K562 (cell line): ENCODE measurements around the gene AIF1L. TPM values are rescaled to one million over a fixed set of nuclear protein-coding genes. Genes with fewer than 3 reads are reported as not detected.

Experiments used
- ATAC-seq: fragments of 200-7000 bp; cut with Tn5 transposase; 3 replicates; pipeline ENCODE4 v1.9.1; 2020; ENCODE audit warnings: moderate library complexity
- BruUV-seq: library from RNA; stranded (reverse); fragments of 400-500 nt; replicated peaks from 2 replicates; lab custom pipeline; 2021; lab: Mats Ljungman, UMichigan
- CTCF ChIA-PET: fragments of 300-600 bp; formaldehyde crosslinking; extraction: SDS; loops from one replicate; lab custom pipeline; 2021; ENCODE audit warnings: low intra/inter-chr PET ratio; lab: Yijun Ruan, JAX
- POLR2A ChIA-PET: fragments of 300-600, 350-650 bp; sonication (Branson Sonifier 250); formaldehyde crosslinking; extraction: SDS; loops from one replicate; lab custom pipeline; 2021; ENCODE audit warnings: antibody characterized with exemption, inconsistent platforms; lab: Yijun Ruan, JAX
- DNase-seq, 4 experiments: peaks; one replicate each; pipeline versions ENCODE4 v3.0.0 to v3.0.0-alpha.2; 2011 to 2018; ENCODE audit warnings: low spot score in 3 of 4, mixed read lengths in 3 of 4; ENCODE audit errors: extremely low read depth in 1 of 4
- FAIRE-seq: peaks from 2 replicates; lab custom pipeline; 2011; peaks lifted over from hg19 to GRCh38; lab: Jason Lieb, UNC
- H2AFZ ChIP-seq: 2 replicates; pipeline ENCODE4 v1.6.0; 2011; ENCODE audit warnings: low read depth, low read length, control low read depth, inconsistent platforms
- H3K27ac ChIP-seq: fragments of 200-600 bp; 3 replicates; pipeline ENCODE4 v1.8.0; 2011; ENCODE audit warnings: low read depth, mild to moderate bottlenecking, control low read depth, inconsistent platforms, low read length, moderate library complexity, mixed read lengths; ENCODE audit errors: extremely low read depth
- H3K27me3 ChIP-seq, 2 experiments: fragments of 300-600 bp in 1 of 2; 2 replicates in 1 of 2; 3 replicates in 1 of 2; pipeline versions ENCODE4 v1.6.0 to v1.8.0; 2011; ENCODE audit warnings: inconsistent platforms in 2 of 2, low read length in 2 of 2, mild to moderate bottlenecking in 1 of 2, mixed read lengths in 1 of 2, moderate library complexity in 1 of 2; ENCODE audit not compliant: control insufficient read depth in 2 of 2, insufficient read depth in 2 of 2
- H3K36me3 ChIP-seq: fragments of 300-600 bp; 3 replicates; pipeline ENCODE4 v1.8.0; 2011; ENCODE audit warnings: mild to moderate bottlenecking, low read length, inconsistent platforms; ENCODE audit not compliant: control insufficient read depth, insufficient read depth
- H3K4me1 ChIP-seq, 2 experiments: fragments of 200-600 bp in 1 of 2; replicated peaks in 1 of 2; 2 replicates in 1 of 2; 3 replicates in 1 of 2; pipeline versions ENCODE4 v1.5.1 to v1.8.0; 2011; ENCODE audit warnings: inconsistent platforms in 2 of 2, low read length in 2 of 2, mild to moderate bottlenecking in 1 of 2, mixed read lengths in 1 of 2, moderate library complexity in 1 of 2; ENCODE audit not compliant: control insufficient read depth in 2 of 2, insufficient read depth in 2 of 2
- H3K4me2 ChIP-seq: 2 replicates; pipeline ENCODE4 v1.6.1; 2011; ENCODE audit warnings: low read length, control low read depth, inconsistent platforms, mixed read lengths; ENCODE audit not compliant: insufficient read depth
- H3K4me3 ChIP-seq: fragments of 200-600 bp; sonication (generic), shearing (Covaris generic); 2 replicates; pipeline ENCODE4 v1.5.1; 2016; ENCODE audit warnings: control low read depth, inconsistent platforms
- H3K79me2 ChIP-seq: fragments of 200-600 bp; 3 replicates; pipeline ENCODE4 v1.8.0; 2011; ENCODE audit warnings: low read length, inconsistent platforms; ENCODE audit not compliant: control insufficient read depth, insufficient read depth
- H3K9ac ChIP-seq, 2 experiments: 2 replicates each; pipeline versions ENCODE4 v1.6.0 to v1.6.1; 2011; ENCODE audit warnings: low read depth in 2 of 2, low read length in 2 of 2, control low read depth in 1 of 2, inconsistent platforms in 1 of 2, mild to moderate bottlenecking in 1 of 2, mixed read lengths in 1 of 2; ENCODE audit not compliant: insufficient read depth in 1 of 2
- H3K9me1 ChIP-seq: one replicate; pipeline ENCODE4 v1.6.0; 2011; ENCODE audit warnings: inconsistent platforms, mild to moderate bottlenecking, low read length, moderate library complexity; ENCODE audit not compliant: control insufficient read depth, insufficient read depth
- H3K9me3 ChIP-seq: replicated peaks from 2 replicates; pipeline ENCODE4 v1.5.1; 2011; ENCODE audit warnings: low read depth, low read length, inconsistent platforms; ENCODE audit not compliant: control insufficient read depth, insufficient read depth
- H4K20me1 ChIP-seq: replicated peaks from 2 replicates; pipeline ENCODE4 v1.6.1; 2011; ENCODE audit warnings: low read length, inconsistent platforms, mixed read lengths; ENCODE audit not compliant: control insufficient read depth, insufficient read depth
- HIVEP1 ChIP-seq: fragments of 250-450 bp; sonication (Bioruptor Pico); IDR thresholded peaks from 2 replicates; pipeline ENCODE4 v1.4.0; 2020; ENCODE audit warnings: mild to moderate bottlenecking
- WGBS: fragments of 100-300 bp; shearing (Covaris generic); methylation state at CpG from one replicate; pipeline ENCODE4 v1.1.6; 2016; ENCODE audit warnings: low coverage, mixed read lengths; ENCODE audit not compliant: insufficient coverage; ENCODE audit errors: missing lambda C conversion rate; 5-methylcytosine and 5-hydroxymethylcytosine counted together
- in situ Hi-C: fragments of 300-500 bp; cut with MboI; formaldehyde crosslinking; loops from 4 replicates; pipeline ENCODE4 v1.15.0; 2018; ENCODE audit warnings: inconsistent platforms, mixed read lengths
- intact Hi-C: fragments of 100-400 bp; cut with micrococcal nuclease; formaldehyde crosslinking; loops from 2 replicates; pipeline ENCODE4 v1.14.2; 2022
- polyA plus RNA-seq, 8 experiments: library from polyadenylated mRNA; depleted of rRNA in 4 of 8; stranded (reverse) in 5 of 8; unstranded in 3 of 8; fragments of >200 nt; fragmentation: Nextera tagmentation in 2 of 8; fragmentation: Illumina TruSeq in 1 of 8; extraction: Ambion mirVana in 2 of 8; extraction: Trizol in 1 of 8; gene quantifications; 2 replicates each; pipeline versions ENCODE4 v1.2.1 to v1.2.3, GENCODE V29; 2011 to 2014; ENCODE audit warnings: inconsistent platforms in 1 of 8, missing spikeins in 1 of 8
- total RNA-seq, 7 experiments: library from RNA; depleted of rRNA in 6 of 7; stranded (reverse); fragments of >200 nt in 6 of 7; fragmentation: Illumina TruSeq in 2 of 7; extraction: Trizol in 2 of 7; gene quantifications; 2 replicates each; pipeline versions ENCODE4 v1.2.1 to v1.2.3, GENCODE V29; 2011 to 2021; ENCODE audit warnings: low replicate concordance in 1 of 7
- TF ChIP-seq, protein P1 (sequence below): sonication (generic); formaldehyde crosslinking; IDR thresholded peaks from 2 replicates; pipeline ENCODE4 v1.8.1; 2023; ENCODE audit warnings: mild to moderate bottlenecking, missing genetic modification reagents
- TF ChIP-seq, protein P2 (sequence below), 2 experiments: fragments of 450-650 bp in 1 of 2; sonication (generic) in 1 of 2; formaldehyde crosslinking; conservative IDR thresholded peaks; 2 replicates each; pipeline versions ENCODE4 v1.4.0 to v1.8.1; 2020 to 2022; ENCODE audit warnings: mild to moderate bottlenecking in 1 of 2, missing genetic modification reagents in 1 of 2

Gene AIF1L
- total and polyA plus RNA-seq, 9 of the 15 experiments (the other 6 are each of a cell fraction or from before 2014, with no cell fraction given): 0.34 to 9.1 (median 1.3) TPM

DNA sequence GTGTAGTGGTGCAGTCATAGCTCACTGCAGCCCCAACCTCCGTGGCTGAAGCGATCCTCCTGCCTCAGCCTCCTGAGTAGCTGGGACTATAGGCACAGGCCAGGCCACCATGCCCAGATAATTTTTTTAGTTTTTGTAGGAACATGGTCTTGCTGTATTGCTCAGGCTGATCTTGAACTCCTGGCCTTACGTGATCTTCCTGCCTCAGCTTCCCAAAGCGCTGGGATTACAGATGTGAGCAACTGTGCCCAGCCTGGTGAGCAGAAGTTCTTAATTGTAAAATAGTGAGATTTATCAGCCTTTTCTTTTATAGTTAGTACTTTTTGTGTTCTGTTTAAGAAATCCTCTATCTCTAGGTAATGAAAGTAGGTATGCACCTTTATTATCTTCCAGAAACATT is 71.6 kb downstream of the AIF1L start:
- Histone ChIP-seq H3K9ac (peak overlapping the region in 1 of 2 experiments; percentile 2; a peak in 1 of 4 replicates), H3K36me3 (peaks cover 82% of the 10 kb centered on the region), H3K27me3 (no peaks in the 10 kb centered on the region), H3K4me1 (no peaks in the 10 kb centered on the region), H3K27ac (no peak overlapping the region), H3K4me3 (no peak overlapping the region), H3K79me2 (peaks cover 47% of the 10 kb centered on the region; the same call in 2 of the 3 replicates), H3K4me2 (no peak overlapping the region), H2AFZ (no peak overlapping the region), H3K9me3 (no peaks in the 10 kb centered on the region; the same call in 1 of the 2 replicates), H4K20me1 (peaks cover 11% of the 10 kb centered on the region; the same call in 1 of the 2 replicates), H3K9me1 (no peaks in the 10 kb centered on the region)
- FAIRE-seq (no peak), ATAC-seq (peak; percentile 25), DNase-seq (no peak)
- TF ChIP-seq HIVEP1 (CRISPR knock-in tag): no peak
- TF ChIP-seq, protein P1, sequence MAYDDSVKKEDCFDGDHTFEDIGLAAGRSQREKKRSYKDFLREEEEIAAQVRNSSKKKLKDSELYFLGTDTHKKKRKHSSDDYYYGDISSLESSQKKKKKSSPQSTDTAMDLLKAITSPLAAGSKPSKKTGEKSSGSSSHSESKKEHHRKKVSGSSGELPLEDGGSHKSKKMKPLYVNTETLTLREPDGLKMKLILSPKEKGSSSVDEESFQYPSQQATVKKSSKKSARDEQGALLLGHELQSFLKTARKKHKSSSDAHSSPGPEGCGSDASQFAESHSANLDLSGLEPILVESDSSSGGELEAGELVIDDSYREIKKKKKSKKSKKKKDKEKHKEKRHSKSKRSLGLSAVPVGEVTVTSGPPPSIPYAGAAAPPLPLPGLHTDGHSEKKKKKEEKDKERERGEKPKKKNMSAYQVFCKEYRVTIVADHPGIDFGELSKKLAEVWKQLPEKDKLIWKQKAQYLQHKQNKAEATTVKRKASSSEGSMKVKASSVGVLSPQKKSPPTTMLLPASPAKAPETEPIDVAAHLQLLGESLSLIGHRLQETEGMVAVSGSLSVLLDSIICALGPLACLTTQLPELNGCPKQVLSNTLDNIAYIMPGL (CRISPR knock-in tag): 0 out of 2 replicates have a peak, but pooled peaks have one; percentile 66
- TF ChIP-seq, protein P2, sequence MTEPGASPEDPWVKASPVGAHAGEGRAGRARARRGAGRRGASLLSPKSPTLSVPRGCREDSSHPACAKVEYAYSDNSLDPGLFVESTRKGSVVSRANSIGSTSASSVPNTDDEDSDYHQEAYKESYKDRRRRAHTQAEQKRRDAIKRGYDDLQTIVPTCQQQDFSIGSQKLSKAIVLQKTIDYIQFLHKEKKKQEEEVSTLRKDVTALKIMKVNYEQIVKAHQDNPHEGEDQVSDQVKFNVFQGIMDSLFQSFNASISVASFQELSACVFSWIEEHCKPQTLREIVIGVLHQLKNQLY (CRISPR knock-in tag; conservative IDR thresholded peaks at IDR 0.05): peak in 1 of 2 experiments; percentile 94; a peak in 2 of 4 replicates
- ChIA-PET POLR2A (interaction anchor here (0.6 to 12.0 kb wide), 13 partner anchors 10 to 92 kb away, joined by 3 to 300 read pairs (median 8); partner anchors contain the start of gene NUP214), CTCF (no interaction called here)
- no TSS peak for BruUV-seq
- intact Hi-C loops (no loop called here), in situ Hi-C loops (no loop called here)
- WGBS: 93% methylated on average over 4 of the region's 4 CpGs
